Activated CD4-positive, CD25-positive, alpha-beta regulatory T cell treated with anti-CD3 and anti-CD28 coated beads, Interleukin-2, amount 50 U/mL, for 72 hours (primary cell): ENCODE results near the gene TDRD12.
"Not testable (repeated sequence)": the region's sequence is repeated elsewhere in the genome, so short reads cannot be mapped to it uniquely, and the experiment has no call there.

Experiments used
- DNase-seq: peaks from one replicate; pipeline ENCODE4 v3.0.0; 2021

TDRD12 gene

DNA sequence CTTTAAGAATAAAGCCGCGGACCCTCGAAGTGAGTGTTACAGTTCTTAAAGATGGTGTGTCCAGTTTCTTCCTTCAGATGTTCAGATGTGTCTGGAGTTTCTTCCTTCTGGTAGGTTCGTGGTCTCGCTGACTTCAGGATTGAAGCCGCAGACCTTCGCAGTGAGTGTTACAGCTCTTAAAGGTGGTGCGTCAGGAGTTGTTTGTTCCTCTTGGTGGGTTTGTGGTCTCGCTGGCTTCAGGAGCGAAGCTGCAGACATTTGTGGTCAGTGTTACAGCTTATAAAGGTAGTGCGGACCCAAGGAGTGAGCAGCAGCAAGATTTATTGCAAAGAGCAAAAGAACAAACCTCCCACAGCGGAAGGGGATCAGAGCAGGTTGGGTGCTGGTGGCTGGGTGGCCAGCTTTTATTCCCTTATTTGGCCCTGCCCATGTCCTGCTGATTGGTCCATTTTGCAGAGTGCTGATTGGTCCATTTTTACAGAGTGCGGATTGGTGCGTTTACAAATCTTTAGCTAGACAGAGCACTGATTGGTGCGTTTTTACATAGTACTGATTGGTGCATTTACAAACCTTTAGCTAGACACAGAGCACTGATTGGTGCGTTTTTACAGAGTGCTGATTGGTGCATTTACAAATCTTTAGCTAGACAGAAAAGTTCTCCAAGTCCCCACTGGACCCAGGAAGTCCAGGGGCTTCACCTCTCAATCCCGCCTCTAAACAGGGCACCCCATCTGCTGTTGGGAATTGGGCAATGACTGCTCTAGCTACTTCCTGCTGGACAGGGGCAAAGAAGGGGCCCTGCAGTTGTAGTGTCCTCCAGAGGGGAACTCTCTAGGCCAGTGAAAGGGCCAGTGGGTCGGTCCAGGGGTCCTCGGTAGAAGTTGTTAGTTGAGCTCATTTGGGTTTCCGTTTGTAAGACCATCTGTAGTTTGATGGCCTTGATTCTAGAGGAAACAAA lies 26.1 kb upstream of the TDRD12 start:
- DNase-seq = peak; percentile 50

DNA sequence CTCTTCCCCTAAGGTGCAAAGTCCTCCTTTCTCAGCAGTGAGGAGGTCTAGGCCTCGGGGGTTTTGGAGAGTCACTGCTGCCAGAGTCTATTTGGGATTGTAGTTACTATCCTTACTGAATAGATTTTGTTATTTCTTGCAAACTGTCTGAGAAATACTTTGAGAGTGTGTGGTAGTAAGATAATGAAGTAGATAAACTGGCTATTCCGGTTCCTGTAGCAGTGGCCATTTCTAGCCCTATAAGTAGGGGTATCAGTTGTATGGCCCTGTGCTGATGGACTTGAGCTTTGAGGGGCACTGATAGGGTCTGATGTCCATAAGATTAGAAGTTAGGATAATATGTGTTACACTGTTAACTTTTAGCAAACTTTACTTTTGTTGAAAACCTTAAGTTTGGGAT lies 25.3 kb upstream of the TDRD12 start:
- DNase-seq = not testable (repeated sequence)

DNA sequence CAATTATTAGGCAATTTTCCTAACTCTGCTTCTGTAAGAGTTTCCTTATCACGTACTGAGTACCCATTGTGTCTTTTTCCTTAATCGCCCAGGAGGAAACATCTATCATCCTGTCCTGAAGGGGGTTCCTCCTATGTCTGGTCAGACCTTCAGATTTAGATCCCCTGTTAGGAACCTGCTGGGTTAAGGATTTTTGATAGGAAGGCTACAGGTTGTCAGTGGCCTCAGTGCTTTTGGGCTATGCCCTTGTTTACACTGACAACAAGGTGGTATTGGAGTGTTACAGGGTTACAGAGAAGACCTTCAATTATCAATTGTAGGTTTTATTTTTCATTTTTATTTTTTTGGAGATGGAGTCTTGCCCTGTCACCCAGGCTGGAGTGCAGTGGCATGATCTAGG lies 24.7 kb upstream of the TDRD12 start:
- not testable (repeated sequence) for DNase-seq

DNA sequence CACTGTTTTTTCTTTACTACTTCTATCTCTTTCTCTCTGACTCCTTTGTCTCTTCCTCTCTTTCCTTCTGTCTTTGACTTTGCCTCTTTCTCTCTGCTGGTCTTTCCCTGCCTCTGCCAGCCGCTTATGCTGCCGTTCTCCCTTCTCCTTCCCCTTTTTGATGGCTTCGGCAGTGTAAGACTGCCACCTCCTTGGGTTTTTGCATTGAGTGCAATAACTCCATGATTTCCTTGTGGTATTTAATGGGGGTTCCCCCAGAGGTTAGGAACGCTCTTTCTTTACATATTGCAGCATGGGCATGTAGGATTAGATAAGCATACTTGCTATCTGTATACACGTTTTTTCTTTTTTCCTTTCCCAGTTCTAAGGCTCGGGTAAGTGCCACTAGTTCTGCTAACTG lies 24.1 kb upstream of the TDRD12 start:
- DNase-seq = not testable (repeated sequence)

DNA sequence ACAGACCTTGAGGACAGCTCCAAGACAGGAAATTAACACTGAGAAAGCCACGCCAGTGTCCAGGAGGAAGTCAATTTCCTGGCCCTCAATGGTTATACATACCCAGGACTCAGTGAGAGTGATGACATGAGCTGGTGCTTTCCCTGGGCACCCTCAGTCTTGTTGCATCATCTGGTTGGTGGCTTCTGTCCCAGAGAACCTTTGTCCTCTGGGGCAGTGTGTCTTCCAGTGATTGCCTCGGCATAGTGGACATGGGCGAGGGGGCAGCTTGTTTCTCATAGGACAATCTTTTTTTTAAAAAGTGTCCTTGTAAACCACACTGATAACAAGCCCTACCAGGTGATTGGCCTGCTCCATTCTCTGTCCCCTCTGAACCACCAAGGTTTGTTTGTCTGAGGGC lies 22.8 kb upstream of the TDRD12 start:
- DNase-seq = not testable (repeated sequence)

DNA sequence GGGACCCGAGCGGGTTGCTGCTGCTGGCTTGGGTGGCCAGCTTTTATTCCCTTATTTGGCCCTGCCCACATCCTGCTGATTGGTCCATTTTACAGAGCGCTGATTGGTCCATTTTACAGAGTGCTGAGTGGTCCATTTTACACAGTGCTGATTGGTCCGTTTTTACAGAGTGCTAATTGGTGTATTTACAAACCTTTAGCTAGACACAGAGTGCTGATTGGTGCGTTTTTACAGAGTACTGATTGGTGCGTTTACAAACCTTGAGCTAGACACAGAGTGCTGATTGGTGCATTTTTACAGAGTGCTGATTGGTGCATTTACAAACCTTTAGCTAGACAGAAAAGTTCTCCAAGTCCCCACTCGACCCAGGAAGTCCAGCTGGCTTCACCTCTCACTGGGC lies 19.4 kb upstream of the TDRD12 start:
- DNase-seq = not testable (repeated sequence)

DNA sequence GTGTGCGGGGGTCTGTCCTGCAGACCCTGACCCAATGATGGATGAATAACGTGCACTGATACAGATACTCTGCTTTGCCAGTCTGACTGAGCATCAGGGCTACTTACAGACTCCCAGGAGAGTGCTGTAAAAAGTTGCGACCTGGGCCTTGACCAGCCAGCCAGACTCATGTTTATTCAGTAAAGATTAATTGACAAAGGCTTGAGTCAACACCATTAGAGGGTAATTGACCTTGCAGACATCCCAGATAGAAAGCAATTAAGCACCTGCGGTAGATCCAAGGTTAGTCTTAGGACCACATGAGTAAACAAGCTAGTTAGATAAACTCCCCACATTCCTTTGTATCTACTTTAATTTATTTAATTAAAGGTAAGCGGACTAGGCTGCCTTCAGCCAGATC lies 17.6 kb upstream of the TDRD12 start:
- DNase-seq = no peak

DNA sequence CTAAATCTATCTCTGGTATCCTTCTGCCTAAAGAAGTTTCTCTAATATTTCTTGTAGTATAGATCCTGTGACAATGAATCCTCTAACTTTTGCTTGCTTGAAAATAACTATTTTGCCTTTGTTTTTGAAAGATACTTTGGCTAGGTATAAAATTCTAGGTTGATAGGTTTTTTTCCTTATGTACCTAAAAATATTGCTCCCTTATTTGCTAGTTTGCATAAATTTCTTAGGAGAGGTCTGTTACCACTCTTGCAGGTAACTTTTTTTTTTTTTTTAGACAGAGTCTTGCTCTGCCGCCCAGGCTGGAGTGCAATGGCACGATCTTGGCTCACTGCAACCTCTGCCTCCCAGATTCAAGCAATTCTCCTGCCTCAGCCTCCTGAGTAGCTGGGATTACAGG lies 15.6 kb upstream of the TDRD12 start:
- DNase-seq = not testable (repeated sequence)

DNA sequence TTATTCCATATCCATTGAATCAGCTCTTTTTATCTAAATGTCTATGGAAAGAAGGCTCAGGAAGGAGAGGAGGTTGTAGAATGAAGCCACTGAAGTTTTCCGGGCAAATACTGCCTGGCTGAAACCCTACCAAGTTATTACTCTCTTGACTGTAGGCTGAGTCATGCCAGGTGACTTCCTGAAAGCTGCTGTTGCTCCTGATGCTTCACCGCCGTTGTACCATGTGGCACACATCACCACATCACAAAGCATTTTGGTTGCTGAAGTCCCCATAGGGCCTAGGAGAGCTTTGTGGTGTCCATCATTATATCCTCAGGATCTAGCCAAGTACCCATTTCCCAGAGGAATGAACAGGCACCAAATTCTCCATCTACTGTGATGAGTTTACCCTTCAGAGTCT lies 11.1 kb upstream of the TDRD12 start:
- no peak for DNase-seq

DNA sequence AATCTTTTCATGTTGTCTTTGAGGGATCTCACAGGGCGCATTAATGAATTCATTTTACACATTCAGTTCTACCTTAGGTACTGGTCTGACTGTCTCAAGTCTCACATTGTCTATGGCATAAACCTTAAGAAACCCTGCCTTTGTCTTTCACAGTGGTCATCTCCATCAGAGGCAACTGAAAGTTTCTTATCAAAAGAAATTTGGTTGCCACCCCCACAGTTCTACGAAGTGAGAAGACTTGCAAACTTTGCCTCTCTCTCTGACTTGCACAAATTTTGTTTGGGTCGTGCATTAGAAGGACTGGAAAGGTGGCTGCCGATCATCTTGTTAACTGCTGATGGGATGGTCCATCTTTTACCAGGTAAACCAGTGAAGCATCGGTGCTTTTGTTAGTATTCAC lies 10.5 kb upstream of the TDRD12 start:
- DNase-seq = no peak

DNA sequence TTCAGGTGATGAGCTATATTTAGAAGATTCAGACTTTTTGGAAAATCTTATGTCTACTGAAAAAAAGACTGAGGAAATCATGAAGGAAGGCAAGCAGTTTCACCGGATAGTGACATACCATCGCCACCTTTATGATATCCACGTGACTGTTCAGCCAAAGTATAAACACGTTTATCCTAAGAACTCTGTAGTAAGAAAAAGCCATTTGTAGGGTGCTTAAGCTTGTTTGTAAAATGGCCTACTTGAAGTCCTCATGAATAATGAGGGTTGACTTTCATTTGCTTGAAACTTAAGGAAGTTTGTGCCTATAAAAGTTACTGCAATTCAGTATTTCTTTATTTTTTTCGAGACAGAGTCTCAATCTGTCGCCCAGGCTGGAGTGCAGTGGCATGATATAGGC lies 7.8 kb upstream of the TDRD12 start:
- no peak for DNase-seq

DNA sequence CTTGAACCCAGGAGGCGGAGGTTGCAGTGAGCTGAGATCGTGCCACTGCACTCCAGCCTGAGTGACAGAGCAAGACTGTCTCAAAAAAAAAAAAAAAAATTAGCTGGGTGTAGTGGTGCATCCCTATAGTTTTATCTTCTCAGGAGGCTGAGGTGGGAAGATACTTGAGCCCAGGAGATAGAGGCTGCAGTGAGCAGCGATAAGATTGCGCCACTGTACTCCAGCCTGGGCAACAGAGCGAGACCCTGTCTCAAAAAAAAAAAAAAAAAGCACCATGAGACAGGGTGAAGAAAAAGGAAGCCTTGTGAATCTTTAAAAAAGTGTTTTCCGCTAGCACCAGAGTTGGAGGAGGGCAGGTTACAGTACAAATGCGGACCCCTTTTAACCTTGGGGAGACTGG lies 3.4 kb upstream of the TDRD12 start:
- DNase-seq = not testable (repeated sequence)

DNA sequence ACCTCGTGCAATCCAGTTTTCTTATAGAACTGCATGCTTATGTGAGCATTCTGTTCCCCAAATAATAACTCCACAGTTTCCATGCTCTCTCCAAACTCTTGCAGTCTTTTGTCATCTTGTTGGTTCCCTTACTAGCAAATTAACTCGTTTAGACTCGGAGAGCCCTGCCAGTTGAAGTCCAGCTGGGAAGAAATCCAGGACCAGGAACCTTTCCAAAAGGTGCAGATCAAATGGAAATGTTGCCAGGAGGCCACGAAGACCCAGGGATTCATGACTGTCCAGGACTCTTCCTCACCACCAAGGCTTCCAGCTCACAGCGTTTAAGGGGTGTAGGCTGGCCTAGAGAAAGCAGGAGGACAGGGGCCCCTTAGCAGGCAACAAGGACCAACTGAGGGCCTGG lies 2.1 kb upstream of the TDRD12 start:
- DNase-seq = no peak

DNA sequence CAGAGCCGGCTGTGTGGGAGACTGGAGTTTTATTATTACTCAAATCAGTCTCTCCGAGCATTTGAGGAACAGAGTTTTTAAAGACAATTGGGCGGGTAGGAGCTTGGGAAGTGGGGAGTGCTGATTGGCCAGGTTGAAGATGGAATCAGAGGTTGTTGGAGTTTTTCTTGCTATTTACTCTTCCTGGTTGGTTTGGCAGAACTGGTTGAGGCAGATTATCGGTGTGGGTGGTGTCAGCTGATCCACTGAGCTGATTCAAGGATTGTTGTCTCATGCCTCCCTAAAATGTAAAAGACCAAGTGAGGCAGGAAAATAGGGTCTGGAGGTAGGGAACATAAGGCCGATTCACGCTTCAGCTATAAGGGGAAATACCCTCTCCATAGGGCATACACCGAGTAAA lies 1.3 kb upstream of the TDRD12 start:
- no peak for DNase-seq

DNA sequence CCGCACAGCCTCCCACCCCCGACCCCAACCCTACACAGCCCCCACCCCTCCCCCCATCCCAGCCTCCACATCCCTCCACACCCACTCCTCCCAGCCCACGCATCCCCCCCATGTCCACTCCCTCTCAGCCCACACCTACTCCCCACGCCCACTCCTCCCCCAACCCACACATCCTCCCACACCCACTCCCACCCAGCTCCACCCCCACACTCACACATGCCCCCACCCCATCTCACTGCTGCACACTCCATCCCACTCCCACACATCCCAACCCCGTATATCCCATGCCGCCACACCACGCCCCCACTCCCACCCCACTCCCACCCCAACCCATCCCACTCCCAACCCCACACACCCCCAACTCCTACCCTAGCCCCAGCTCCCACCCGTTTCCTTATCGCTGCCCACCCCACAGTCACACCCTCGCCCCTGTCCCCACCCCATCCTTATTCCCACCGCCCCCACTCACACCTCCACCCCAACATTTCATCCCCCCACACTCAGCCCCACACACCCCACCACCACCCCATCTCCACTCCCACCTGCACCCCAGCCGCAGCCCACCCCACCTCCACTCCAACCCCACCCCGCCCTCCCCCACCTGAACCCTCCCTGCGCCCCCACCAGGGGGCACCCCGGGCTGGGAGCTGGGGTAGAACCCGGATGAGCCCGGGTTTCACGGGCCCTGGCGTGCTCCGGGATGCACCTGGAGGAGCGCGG lies 809 bp downstream of the TDRD12 start:
- no peak for DNase-seq

DNA sequence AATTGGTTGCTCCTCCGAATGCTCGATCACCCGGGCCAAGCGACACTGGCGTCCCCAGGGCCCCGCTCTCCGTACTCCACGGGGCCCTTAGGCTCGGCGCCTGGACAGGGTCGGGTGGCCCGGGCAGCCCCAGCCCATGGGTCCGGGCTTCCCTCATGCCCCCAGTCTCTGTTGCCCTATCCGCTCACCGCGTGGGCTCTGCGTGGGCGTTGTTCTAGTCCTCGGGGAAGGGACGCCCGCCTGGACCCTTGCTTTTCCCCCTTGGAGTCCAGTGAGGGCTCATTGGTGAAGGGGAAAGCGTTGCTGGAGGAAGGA lies 1.3 kb downstream of the TDRD12 start:
- DNase-seq = no peak

DNA sequence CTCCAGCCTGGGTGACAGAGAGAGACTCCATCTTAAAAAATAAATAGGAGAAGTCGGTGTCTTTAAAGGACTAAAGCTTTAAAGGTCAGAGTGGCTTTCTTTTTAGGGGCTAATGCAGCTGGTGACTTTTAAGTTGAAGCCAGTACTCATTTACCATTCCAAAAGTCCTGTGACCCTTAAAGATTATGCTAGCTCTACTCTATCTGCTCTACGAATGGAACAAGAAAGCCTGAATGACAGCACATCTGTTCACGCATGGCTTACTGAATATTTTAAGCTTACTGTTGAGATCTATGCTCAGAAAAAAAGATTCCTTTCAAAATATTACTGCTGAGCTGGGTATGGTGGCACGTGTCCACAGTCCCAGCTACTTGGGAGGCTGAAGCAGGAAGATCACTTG lies 16.4 kb downstream of the TDRD12 start:
- no peak for DNase-seq

DNA sequence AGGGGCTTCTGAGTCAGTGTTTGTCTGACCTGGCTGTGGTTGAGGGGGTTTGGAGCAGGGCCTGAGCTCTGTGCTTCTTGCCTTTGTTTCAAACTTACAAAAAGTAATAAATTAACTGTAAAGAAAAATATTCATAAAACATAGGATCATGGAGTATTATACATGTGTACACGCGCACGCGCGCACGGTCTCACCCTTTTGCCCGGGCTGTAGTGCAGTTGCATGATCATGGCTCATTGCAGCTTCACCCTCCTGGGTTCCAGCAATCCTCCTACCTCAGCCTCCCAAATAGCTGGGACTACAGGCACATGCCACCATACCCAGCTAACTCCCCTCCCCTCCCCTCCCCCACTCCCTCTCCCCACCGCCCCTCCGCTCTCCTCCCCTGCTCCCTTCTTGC lies 23.5 kb downstream of the TDRD12 start:
- no peak for DNase-seq

DNA sequence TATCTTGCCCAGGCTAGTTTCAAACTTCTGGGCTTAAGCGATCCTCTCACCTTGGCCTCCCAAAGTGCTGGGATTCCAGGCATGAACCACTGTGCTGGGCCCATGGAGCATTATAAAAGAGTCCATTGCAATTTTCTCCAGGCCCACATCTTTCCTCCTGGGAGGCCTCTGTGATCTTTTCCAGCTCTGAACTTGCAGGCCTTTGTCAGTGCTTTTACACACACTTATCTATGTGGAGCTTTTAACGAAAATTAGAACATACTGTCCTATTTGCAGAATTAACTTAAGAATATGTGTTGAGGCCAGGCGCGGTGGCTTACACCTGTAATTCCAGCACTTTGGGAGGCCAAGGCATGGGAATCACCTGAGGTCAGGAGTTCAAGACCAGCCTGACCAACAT lies 23.9 kb downstream of the TDRD12 start:
- DNase-seq = no peak

DNA sequence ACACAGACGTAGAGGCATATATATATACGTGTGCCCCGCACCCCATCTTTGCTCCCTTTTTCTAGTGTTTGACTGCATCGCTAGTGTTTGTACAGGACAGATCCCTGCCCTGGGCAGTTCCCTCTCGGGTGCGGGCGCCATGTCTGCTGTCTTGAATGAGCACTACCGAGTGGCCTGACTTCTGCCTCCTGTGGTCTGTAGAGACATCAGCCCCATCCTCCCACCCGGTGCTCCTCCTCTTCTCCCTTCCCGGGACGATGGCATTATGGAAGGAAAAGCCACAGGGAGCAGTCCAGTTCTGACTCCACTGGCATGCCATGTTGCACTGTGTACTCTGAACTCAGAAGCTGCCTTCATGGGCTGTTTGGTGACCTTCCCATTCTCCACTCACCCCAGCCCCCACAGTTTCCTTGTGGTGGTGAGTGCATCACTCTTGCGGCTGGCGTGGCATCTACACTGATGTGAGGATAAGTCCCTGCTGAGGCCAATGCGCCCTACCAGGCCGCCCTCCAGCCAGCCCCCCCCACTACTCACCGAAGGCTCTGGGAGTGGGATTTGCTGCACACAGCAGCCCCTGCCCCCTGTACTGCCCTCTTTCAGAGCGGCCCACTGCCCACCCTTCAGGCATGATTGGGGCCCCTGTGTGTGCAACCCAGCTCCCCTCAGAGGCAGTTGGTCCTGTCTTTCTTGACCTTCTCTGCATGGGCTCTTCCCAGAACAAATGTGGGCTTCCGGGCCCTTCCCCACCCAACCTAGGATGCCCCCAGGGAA lies 25.2 kb downstream of the TDRD12 start:
- no peak for DNase-seq

DNA sequence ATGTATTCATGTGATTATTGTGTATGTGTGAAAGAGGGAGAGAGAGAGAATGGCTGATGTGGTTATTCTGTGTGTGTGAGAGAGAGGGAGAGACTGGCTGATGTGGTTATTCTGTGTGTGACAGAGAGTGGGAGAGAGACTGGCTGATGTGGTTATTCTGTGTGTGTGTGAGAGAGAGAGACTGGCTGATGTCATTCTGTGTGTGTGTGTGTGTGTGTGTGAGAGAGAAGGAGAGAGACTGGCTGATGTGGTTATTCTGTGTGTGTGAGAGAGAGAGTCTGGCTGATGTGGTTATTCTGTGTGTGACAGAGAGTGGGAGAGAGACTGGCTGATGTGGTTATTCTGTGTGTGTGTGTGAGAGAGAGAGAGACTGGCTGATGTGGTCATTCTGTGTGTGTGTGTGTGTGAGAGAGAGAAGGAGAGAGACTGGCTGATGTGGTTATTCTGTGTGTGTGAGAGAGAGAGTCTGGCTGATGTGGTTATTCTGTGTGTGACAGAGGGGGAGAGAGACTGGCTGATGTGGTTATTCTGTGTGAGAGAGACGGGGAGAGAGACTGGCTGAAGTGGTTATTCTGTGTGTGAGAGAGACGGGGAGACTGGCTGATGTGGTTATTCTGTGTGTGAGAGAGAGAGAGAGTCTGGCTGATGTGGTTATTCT lies 26.2 kb downstream of the TDRD12 start:
- not testable (repeated sequence) for DNase-seq

DNA sequence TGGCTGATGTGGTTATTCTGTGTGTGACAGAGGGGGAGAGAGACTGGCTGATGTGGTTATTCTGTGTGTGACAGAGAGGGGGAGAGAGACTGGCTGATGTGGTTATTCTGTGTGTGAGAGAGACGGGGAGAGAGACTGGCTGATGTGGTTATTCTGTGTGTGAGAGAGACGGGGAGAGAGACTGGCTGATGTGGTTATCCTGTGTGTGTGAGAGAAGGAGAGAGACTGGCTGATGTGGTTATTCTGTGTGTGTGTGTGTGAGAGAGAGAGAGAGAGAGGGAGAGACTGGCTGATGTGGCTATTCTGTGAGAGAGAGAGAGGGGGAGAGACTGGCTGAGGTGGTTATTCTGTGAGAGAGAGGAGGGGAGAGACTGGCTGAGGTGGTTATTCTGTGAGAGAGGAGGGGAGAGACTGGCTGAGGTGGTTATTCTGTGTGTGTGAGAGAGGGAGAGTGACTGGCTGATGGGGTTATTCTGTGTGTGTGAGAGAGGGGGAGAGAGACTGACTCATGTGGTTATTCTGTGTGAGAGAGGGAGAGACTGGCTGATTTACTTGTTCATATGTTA lies 27.1 kb downstream of the TDRD12 start:
- not testable (repeated sequence) for DNase-seq

DNA sequence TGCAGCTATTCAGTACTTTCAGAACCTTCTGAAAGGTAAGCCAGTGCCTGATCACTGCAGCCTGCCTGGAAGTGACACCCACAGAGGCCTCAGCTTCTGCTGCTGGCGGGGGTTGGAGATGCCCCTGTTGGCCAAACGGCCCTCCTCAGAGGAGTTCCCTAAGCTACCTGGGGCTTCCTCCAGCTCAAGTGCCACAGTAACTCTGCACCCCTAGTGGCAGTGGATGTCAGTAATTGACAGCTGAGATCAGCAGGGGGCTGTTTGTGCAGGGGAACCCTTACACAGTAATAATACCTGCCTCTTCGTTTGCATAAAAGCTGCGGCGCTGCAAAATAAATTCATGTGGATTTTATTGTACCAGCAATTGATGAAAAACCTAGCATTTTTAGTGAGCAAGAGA lies 28.9 kb downstream of the TDRD12 start:
- no peak for DNase-seq
